Natural killer cell treated with Interleukin-12 subunit alpha and Interleukin-12 subunit beta and Interleukin-15 and Interleukin-18, amount 100 ng/mL, for 72 hours (primary cell): ENCODE measurements around the gene MAD2L2. TPM values are rescaled to one million over a fixed set of nuclear protein-coding genes. Genes with fewer than 3 reads are reported as not detected.

Source experiments
- ATAC-seq, 2 donors: fragments of 150-1000 bp; cut with Tn5 transposase in 1 of 2; sonication (Bioruptor Pico), chemical (Tn5 transposase) in 1 of 2; 2 replicates each; pipeline ENCODE4 v1.10.0; 2021
- DNase-seq: peaks from one replicate; pipeline ENCODE4 v3.0.0; 2022; ENCODE audit warnings: low spot score
- H3K27ac Mint-ChIP-seq, 2 donors: 1 replicate in 1 of 2; 2 replicates in 1 of 2; pipeline ENCODE4 v1.8.0; 2022; ENCODE audit warnings: mixed read lengths in 2 of 2, mild to moderate bottlenecking in 1 of 2, moderate library complexity in 1 of 2
- H3K27me3 Mint-ChIP-seq, 2 donors: 1 replicate in 1 of 2; 2 replicates in 1 of 2; pipeline ENCODE4 v1.8.0; 2022; ENCODE audit warnings: mixed read lengths in 2 of 2
- H3K36me3 Mint-ChIP-seq: one replicate; pipeline ENCODE4 v1.8.0; 2022; ENCODE audit warnings: mixed read lengths
- H3K4me1 Mint-ChIP-seq, 2 donors: 1 replicate in 1 of 2; 2 replicates in 1 of 2; pipeline ENCODE4 v1.8.0; 2022; ENCODE audit warnings: low read depth in 2 of 2, mixed read lengths in 2 of 2, mild to moderate bottlenecking in 1 of 2
- H3K4me3 Mint-ChIP-seq: one replicate; pipeline ENCODE4 v1.8.0; 2022; ENCODE audit warnings: mixed read lengths
- H3K9me3 Mint-ChIP-seq: 2 replicates; pipeline ENCODE4 v1.8.0; 2022; ENCODE audit warnings: mixed read lengths
- total RNA-seq, 2 donors: library from RNA; stranded (reverse); gene quantifications; one replicate each; pipeline ENCODE4 v1.2.3, GENCODE V29; 2022

MAD2L2 gene
- total RNA-seq, 2 donors from 2014 or later = 115 to 153 TPM

- DNase-seq (no peak), ATAC-seq (no peak)
- no peaks in the 10 kb centered on the region for H3K27me3 Mint-ChIP-seq
- H3K9me3 Mint-ChIP-seq = no peaks in the 10 kb centered on the region
- H3K4me3 Mint-ChIP-seq = no peak overlapping the region
- H3K36me3 Mint-ChIP-seq = no peaks in the 10 kb centered on the region
- H3K27ac Mint-ChIP-seq = peak overlapping the region in 1 of 2 donors; percentile 72
- peaks cover 9 to 10% of the 10 kb centered on the region in 2 donors for H3K4me1 Mint-ChIP-seq
Measured at GRCh38 chr1:11661103-11661502, 19.8 kb downstream of the MAD2L2 start.

- no peak overlapping the region for H3K4me3 Mint-ChIP-seq
- DNase-seq (no peak), ATAC-seq (no peak)
- no peaks in the 10 kb centered on the region for H3K36me3 Mint-ChIP-seq
- no peaks in the 10 kb centered on the region for H3K9me3 Mint-ChIP-seq
- peaks cover 4 to 17% of the 10 kb centered on the region in 2 donors for H3K4me1 Mint-ChIP-seq
- no peaks in the 10 kb centered on the region for H3K27me3 Mint-ChIP-seq
- H3K27ac Mint-ChIP-seq = no peak overlapping the region
Measured at GRCh38 chr1:11659748-11660147, 21.2 kb downstream of the MAD2L2 start.

DNA sequence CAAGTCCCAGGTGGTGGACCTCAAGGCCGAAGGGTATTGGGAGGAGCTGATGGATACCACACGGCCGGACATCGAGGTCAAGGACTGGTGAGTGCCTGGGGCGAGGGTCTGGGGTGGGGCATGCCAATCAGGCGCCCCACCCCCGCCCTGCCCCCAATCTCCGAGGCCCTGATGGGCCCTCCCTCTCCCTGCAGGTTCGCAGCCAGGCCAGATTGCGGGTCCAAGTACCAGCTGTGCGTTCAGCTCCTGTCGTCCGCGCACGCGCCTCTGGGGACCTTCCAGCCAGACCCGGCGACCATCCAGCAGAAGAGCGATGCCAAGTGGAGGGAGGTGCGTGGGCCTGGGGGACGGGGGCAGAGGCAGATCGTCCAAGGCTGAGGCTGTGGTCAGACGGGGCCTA is 22.4 kb downstream of the MAD2L2 start:
- Mint-ChIP-seq H3K27me3 (no peaks in the 10 kb centered on the region), H3K9me3 (no peaks in the 10 kb centered on the region), H3K4me3 (no peak overlapping the region), H3K27ac (no peak overlapping the region), H3K4me1 (peaks cover 4 to 17% of the 10 kb centered on the region in 2 donors), H3K36me3 (no peaks in the 10 kb centered on the region)
- ATAC-seq (no peak), DNase-seq (no peak)

GRCh38 chr1:11657654-11658053 is 23.3 kb downstream of the MAD2L2 start:
- Mint-ChIP-seq H3K36me3 (no peaks in the 10 kb centered on the region), H3K27me3 (no peaks in the 10 kb centered on the region), H3K4me1 (peaks cover 0 to 12% of the 10 kb centered on the region in 2 donors), H3K4me3 (no peak overlapping the region), H3K27ac (peak overlapping the region in 1 of 2 donors; percentile 11), H3K9me3 (no peaks in the 10 kb centered on the region)
- DNase-seq (no peak), ATAC-seq (no peak)

- ATAC-seq (peak in 1 of 2 donors; percentile 21), DNase-seq (no peak)
- Mint-ChIP-seq H3K4me1 (peaks cover 21% of the 10 kb centered on the region in 2 donors), H3K4me3 (peak overlapping the region; percentile 71), H3K36me3 (no peaks in the 10 kb centered on the region), H3K9me3 (no peaks in the 10 kb centered on the region), H3K27ac (no peak overlapping the region), H3K27me3 (no peaks in the 10 kb centered on the region)
Measured at GRCh38 chr1:11654939-11655808, 25.8 kb downstream of the MAD2L2 start.

GRCh38 chr1:11654137-11654938 is 26.6 kb downstream of the MAD2L2 start, which contains the start of the genes FBXO2 and FBXO44:
Gene FBXO2, minus strand, starts transcription at chr1:11654429. Its CDS starts 89 bp downstream, at chr1:11654340.
Gene FBXO44, plus strand, starts transcription at chr1:11654877. Its CDS starts 959 bp downstream, at chr1:11655836.
- Mint-ChIP-seq H3K27ac (no peak within 1 kb of the TSS), H3K4me3 (peak within 1 kb of the TSS; percentile 71), H3K4me1 (peaks cover 27% of the 10 kb centered on the region in 2 donors)

DNA sequence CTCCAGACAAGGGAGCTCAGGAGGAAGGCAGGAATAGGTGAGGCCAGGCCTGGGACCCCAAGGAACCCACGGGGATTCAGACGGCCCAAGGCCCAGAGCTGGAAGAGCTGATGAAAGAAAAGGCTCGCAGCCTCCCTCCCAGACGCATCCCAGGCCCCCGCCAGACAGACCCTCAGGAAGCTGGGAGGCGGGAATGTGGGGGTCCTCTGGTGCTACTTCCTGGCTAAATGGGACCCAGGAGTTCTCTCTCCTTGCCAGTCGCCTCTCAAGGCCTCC is 27.1 kb downstream of the MAD2L2 start:
- Mint-ChIP-seq H3K4me1 (peaks cover 27% of the 10 kb centered on the region in 2 donors), H3K27me3 (no peaks in the 10 kb centered on the region), H3K27ac (no peak overlapping the region), H3K9me3 (no peaks in the 10 kb centered on the region), H3K4me3 (peak overlapping the region; percentile 42), H3K36me3 (no peaks in the 10 kb centered on the region)
- ATAC-seq (no peak), DNase-seq (no peak)

More at GRCh38 chr1:11654137-11654938, 26.6 kb downstream of the MAD2L2 start, which contains the start of the genes FBXO2 and FBXO44:
- H3K9me3 Mint-ChIP-seq = no peaks in the 10 kb centered on the region
- H3K27me3 Mint-ChIP-seq = no peaks in the 10 kb centered on the region
- ATAC-seq (peak; percentile 82), DNase-seq (peak; percentile 74)
- no peaks in the 10 kb centered on the region for H3K36me3 Mint-ChIP-seq

DNA sequence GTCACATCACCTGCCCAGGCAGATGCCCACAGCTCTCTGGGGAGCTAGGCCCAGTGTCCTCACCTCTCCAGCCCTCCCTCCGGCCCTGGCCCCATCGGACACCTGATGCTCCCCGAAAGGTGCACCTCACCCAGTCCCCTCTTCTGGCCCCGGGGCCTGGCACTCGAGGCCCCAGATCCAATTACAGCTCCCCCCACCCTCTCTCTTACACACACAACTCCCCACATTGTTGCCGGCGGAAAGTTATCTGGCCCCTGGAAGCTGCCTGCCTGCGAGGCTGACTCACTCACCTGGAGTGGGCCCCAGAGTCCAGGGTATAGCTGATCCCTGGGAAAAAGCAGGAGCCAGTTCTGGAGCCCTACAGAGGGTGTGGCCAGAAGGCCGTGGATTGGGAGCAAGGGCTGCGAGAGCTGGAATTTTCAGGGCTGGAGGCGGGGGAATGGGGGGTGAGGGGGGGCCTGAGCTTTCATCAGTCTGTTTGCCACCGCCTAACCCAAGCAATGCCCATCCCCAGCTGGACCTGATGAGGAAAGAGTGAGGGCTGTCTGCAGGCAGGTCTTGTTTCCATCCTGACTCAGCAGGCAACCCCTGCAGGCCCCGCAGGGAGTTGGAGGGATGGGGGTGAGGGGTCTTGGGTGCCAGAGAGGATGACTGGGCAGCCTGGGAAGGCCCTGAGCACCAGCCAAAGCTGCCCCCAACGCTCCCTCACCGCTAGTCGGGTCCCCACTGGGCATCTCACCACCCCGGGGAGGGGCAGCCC is 27.7 kb downstream of the MAD2L2 start:
- Mint-ChIP-seq H3K4me1 (peaks cover 27% of the 10 kb centered on the region in 2 donors), H3K4me3 (peak overlapping the region; percentile 42), H3K27ac (no peak overlapping the region), H3K36me3 (no peaks in the 10 kb centered on the region), H3K27me3 (no peaks in the 10 kb centered on the region), H3K9me3 (no peaks in the 10 kb centered on the region)
- DNase-seq (no peak), ATAC-seq (no peak)

- Mint-ChIP-seq H3K9me3 (no peaks in the 10 kb centered on the region), H3K27me3 (no peaks in the 10 kb centered on the region), H3K36me3 (no peaks in the 10 kb centered on the region), H3K27ac (peak overlapping the region in 1 of 2 donors; percentile 73), H3K4me3 (no peak overlapping the region), H3K4me1 (peaks cover 27% of the 10 kb centered on the region in 2 donors)
- ATAC-seq = no peak
- no peak for DNase-seq
Measured at GRCh38 chr1:11652203-11652780, 28.7 kb downstream of the MAD2L2 start.

- no peaks in the 10 kb centered on the region for H3K36me3 Mint-ChIP-seq
- no peaks in the 10 kb centered on the region for H3K27me3 Mint-ChIP-seq
- H3K27ac Mint-ChIP-seq = peak overlapping the region; percentile 71 to 89
- peaks cover 27 to 31% of the 10 kb centered on the region in 2 donors for H3K4me1 Mint-ChIP-seq
- H3K9me3 Mint-ChIP-seq = no peaks in the 10 kb centered on the region
- DNase-seq (no peak), ATAC-seq (no peak)
- H3K4me3 Mint-ChIP-seq = peak overlapping the region; percentile 80
Measured at GRCh38 chr1:11651017-11651416, 29.9 kb downstream of the MAD2L2 start.

DNA sequence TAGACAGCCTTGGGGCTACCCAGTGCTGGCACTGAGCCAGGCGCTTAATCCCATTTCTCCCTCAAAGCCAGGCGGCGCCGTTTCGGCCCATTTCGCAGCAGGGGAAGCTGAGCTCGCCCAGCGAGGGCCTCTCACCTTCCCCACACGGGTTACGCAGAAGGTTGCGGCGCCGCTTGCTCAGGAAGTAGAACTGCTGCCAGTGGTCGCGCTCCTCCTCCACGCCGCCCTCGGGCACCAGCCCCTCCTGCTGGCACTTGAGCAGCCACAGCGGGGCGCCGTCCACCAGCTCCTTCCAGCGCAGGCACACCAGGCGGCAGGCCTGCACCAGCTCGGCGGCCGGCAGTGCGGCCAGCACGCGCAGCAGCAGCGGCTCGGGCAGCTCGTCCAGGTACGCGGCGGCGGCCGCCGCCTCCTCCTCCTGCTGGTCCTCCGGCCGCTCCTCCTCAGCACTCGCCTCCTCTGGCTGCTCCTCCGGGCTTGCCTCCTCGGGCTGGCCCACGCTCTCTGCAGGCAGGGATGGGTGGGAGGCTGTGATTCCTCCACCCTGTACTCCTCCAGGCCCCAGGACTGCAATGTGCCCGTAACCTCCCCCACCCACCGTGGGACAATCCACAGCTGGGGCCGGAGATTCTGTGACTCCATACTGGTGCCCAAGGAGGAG is 30.5 kb downstream of the MAD2L2 start:
- H3K4me3 Mint-ChIP-seq = peak overlapping the region; percentile 80
- DNase-seq (peak; percentile 95), ATAC-seq (peak; percentile 89 to 92)
- no peaks in the 10 kb centered on the region for H3K27me3 Mint-ChIP-seq
- H3K4me1 Mint-ChIP-seq = peaks cover 27 to 28% of the 10 kb centered on the region in 2 donors
- H3K27ac Mint-ChIP-seq = peak overlapping the region; percentile 71 to 89
- no peaks in the 10 kb centered on the region for H3K36me3 Mint-ChIP-seq
- no peaks in the 10 kb centered on the region for H3K9me3 Mint-ChIP-seq

DNA sequence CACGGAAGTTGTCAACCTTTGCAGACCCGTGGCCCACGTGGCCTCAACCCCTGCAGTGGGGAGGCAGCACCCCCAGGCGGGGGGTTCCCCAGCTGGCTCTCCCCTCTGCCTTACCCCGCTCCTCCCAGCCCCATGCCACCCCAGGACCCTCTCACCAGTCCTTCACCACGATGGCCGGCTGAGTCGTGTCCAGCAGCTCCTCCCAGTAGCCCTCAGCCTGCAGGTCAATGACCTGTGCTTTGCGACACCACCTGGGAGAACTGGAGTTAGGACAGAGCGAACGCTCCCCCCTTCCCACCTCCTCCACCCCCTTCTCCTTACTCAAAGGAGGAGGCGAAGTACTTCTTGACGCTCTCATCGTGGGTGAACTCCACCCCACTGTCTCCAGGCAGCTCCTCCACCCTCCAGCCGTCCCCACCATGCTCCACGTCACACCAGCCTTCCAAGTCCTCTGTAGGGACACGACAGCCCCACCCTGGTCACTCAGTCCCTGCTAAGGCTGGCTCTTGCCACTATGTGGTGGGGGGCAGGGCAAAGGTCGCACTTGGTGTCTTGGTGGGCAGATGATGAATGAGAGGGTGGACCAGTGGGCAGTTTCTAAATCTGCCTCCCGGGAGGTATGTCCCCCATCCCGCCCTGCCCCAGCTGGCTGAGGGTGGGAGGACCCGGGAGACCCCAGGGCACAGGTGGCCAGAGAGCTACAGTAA is 31.2 kb downstream of the MAD2L2 start:
- Mint-ChIP-seq H3K9me3 (no peaks in the 10 kb centered on the region), H3K27ac (peak overlapping the region in 1 of 2 donors; percentile 71), H3K36me3 (no peaks in the 10 kb centered on the region), H3K27me3 (no peaks in the 10 kb centered on the region), H3K4me3 (peak overlapping the region; percentile 80), H3K4me1 (peaks cover 25 to 27% of the 10 kb centered on the region in 2 donors)
- DNase-seq (no peak), ATAC-seq (peak in 1 of 2 donors; percentile 1)
